Heart left ventricle (tissue), 16 donors: ENCODE data around the gene DRC3. TPM values are rescaled to one million over a fixed set of nuclear protein-coding genes. Genes with fewer than 3 reads are reported as not detected.

Experiments used
- ATAC-seq, 4 donors: fragments of 200-7000 bp; cut with Tn5 transposase; one replicate each; pipeline ENCODE4 v1.9.1; 2020 to 2022; ENCODE audit warnings: moderate library complexity in 4 of 4, mild to moderate bottlenecking in 3 of 4, moderate number of reproducible peaks in 1 of 4
- DNase-seq, 5 donors: peaks; one replicate each; pipeline ENCODE4 v3.0.0-alpha.2; 2020
- H3K27ac ChIP-seq, 12 donors: fragments of 200-600 bp; sonication (generic) in 4 of 12; one replicate each; pipeline versions ENCODE4 v1.5.0 to v1.8.0; 2016 to 2022; ENCODE audit warnings: mild to moderate bottlenecking in 2 of 12
- H3K27me3 ChIP-seq, 9 donors: fragments of 200-600 bp; sonication (generic) in 2 of 9; one replicate each; pipeline versions ENCODE4 v1.5.1 to v1.8.0; 2016 to 2022; ENCODE audit warnings: mild to moderate bottlenecking in 3 of 9
- H3K36me3 ChIP-seq, 9 donors: fragments of 200-600 bp; sonication (generic) in 2 of 9; one replicate each; pipeline versions ENCODE4 v1.5.0 to v1.8.0; 2018 to 2022; ENCODE audit warnings: mild to moderate bottlenecking in 2 of 9
- H3K4me1 ChIP-seq, 12 donors: fragments of 200-600 bp; sonication (generic) in 4 of 12; one replicate each; pipeline versions ENCODE4 v1.5.0 to v1.8.0; 2016 to 2022; ENCODE audit warnings: mild to moderate bottlenecking in 3 of 12
- H3K4me3 ChIP-seq, 12 donors: fragments of 200-600 bp; sonication (generic) in 4 of 12; one replicate each; pipeline versions ENCODE4 v1.5.0 to v1.8.0; 2017 to 2022; ENCODE audit warnings: mild to moderate bottlenecking in 9 of 12, moderate library complexity in 4 of 12
- H3K9me3 ChIP-seq, 12 donors: fragments of 200-600 bp; sonication (generic) in 4 of 12; one replicate each; pipeline versions ENCODE4 v1.5.0 to v1.8.0; 2016 to 2022; ENCODE audit warnings: mild to moderate bottlenecking in 1 of 12
- POLR2A ChIP-seq, 2 donors: fragments of 450-650 bp; IDR thresholded peaks; one replicate each; pipeline ENCODE4 v1.6.1; 2017; ENCODE audit warnings: antibody characterized with exemption in 2 of 2, mild to moderate bottlenecking in 2 of 2, moderate library complexity in 2 of 2
- WGBS, 4 donors: extraction: QIAGEN DNeasy Blood & Tissue Kit in 2 of 4; methylation state at CpG; one replicate each; pipeline versions ENCODE4 v1.1.5 to v1.1.7; 2013 to 2018; 5-methylcytosine and 5-hydroxymethylcytosine counted together
- intact Hi-C, 10 donors: fragments of 100-400 bp; cut with DNase I; formaldehyde crosslinking; loops; one replicate each; pipeline versions ENCODE4 v1.11.1 to v1.14.2; 2022
- polyA plus RNA-seq, 2 donors: library from polyadenylated mRNA; stranded (reverse); fragments of 200-250 nt; gene quantifications; one replicate each; pipeline ENCODE4 v1.2.3, GENCODE V29; 2013
- total RNA-seq, 9 donors: library from RNA; depleted of rRNA in 2 of 9; stranded (reverse); fragments of >200 nt in 2 of 9; fragmentation: NEBNext Ultra II Directional in 3 of 9; extraction: Animal tissue kit (Norgen Biotek cat#: 25700) in 3 of 9; gene quantifications; one replicate each; pipeline versions ENCODE4 v1.1.0 to v1.2.4, GENCODE V29; 2016 to 2023
- TF ChIP-seq, protein P1 (sequence below), 12 donors: fragments of 200-600 bp; sonication (generic) in 4 of 12; IDR thresholded peaks; one replicate each; pipeline versions ENCODE4 v1.5.0 to v1.8.0; 2018 to 2022; ENCODE audit warnings: antibody characterized with exemption in 12 of 12, mild to moderate bottlenecking in 5 of 12
- donor health status: ischemic (EF 13 %, LVEDD 7.1; RV severe dilation, severe dysfunction).
- donor health status: healthy with polysubstance abuse.
- donor health status: DM: no; HTN: yes; CAD: no.
- donor health status: DM: no; HTN: no; CAD: no.
- donor health status: ischemic (EF 25% LVEDD 6.9; RV normal size, moderate dysfunction).
- donor health status: ischemic (EF 25% LVEDD 5.7; RV mildly dilated, moderate dysfunction).
- donor health status: healthy.
- donor health status: DM: yes; HTN: yes; CAD: no.
- donor health status: ischemic (EF 35%, LVEDD 5.7; RV mildly dilated, moderate dysfunction).
- donor health status: nonischemic (EF 11% LVEDD 7.7; RV severe dilation, severe dysfunction).
- donor health status: DM: yes; HTN: yes; CAD: no.
- donor health status: PGD.
- donor health status: ischemic (EF 29% LVEDD 5.4; RV normal size, mild dysfunction).
- donor health status: nonischemic (EF 23%, LVEDD 6.1; RV moderate dilation, normal function).

The DRC3 gene
- total and polyA plus RNA-seq, 11 donors = 0.42 to 3.7 (median 1.00) TPM

DNA sequence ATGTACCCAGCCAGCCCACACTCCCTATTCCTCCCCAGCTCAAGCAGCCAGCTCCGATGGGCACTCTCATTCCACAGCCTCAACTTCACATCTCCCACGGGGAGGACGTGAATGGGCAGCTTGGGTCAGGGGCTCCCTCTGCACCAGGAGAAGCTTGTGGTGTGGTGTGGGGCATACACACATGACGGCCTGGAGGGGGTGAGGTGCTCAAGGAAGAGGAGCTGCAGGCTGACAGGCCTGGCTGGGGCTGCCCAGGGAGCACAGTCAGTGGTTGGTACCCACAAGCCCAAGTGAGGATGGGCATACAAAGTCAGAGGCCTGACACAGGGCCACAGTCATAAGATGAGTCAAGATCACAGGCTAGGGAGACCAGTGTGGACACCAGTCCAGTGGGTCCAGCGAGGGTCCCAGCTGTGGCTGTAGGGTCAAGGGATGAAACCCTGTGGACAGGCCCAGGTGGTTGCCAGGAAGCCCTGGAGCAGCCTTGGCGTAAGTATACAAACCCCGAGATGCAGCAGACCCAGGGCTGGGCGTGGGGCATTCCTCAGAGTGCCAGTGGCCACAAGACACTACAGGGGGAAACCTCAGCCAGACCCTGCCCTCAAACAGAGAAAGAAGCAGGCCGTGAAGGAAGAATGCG is 4.4 kb downstream of the DRC3 start:
- H3K27me3 ChIP-seq = no peaks in the 10 kb centered on the region
- no peak overlapping the region for H3K4me3 ChIP-seq
- no peaks in the 10 kb centered on the region for H3K36me3 ChIP-seq
- H3K9me3 ChIP-seq = no peaks in the 10 kb centered on the region
- WGBS, 4 donors = 87 to 91% (median 89%) methylated on average over 8 to 10 of the region's 10 CpGs
- H3K4me1 ChIP-seq = peaks cover 0 to 19% (median 5%) of the 10 kb centered on the region in 12 donors
- intact Hi-C loops = loop anchor here in 2 of 10 donors (10.0 kb wide), 2 partner anchors 58 to 92 kb away; partner anchors contain the start of genes ATPAF2 (in 1 of the 2) and GID4 (in 1 of the 2)
- H3K27ac ChIP-seq = no peak overlapping the region
- TF ChIP-seq POLR2A (IDR thresholded peaks at IDR 0.05) = no peak
- TF ChIP-seq, protein P1, sequence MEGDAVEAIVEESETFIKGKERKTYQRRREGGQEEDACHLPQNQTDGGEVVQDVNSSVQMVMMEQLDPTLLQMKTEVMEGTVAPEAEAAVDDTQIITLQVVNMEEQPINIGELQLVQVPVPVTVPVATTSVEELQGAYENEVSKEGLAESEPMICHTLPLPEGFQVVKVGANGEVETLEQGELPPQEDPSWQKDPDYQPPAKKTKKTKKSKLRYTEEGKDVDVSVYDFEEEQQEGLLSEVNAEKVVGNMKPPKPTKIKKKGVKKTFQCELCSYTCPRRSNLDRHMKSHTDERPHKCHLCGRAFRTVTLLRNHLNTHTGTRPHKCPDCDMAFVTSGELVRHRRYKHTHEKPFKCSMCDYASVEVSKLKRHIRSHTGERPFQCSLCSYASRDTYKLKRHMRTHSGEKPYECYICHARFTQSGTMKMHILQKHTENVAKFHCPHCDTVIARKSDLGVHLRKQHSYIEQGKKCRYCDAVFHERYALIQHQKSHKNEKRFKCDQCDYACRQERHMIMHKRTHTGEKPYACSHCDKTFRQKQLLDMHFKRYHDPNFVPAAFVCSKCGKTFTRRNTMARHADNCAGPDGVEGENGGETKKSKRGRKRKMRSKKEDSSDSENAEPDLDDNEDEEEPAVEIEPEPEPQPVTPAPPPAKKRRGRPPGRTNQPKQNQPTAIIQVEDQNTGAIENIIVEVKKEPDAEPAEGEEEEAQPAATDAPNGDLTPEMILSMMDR (IDR thresholded peaks at IDR 0.05) = no peak
- DNase-seq = no peak
- no peak for ATAC-seq

DNA sequence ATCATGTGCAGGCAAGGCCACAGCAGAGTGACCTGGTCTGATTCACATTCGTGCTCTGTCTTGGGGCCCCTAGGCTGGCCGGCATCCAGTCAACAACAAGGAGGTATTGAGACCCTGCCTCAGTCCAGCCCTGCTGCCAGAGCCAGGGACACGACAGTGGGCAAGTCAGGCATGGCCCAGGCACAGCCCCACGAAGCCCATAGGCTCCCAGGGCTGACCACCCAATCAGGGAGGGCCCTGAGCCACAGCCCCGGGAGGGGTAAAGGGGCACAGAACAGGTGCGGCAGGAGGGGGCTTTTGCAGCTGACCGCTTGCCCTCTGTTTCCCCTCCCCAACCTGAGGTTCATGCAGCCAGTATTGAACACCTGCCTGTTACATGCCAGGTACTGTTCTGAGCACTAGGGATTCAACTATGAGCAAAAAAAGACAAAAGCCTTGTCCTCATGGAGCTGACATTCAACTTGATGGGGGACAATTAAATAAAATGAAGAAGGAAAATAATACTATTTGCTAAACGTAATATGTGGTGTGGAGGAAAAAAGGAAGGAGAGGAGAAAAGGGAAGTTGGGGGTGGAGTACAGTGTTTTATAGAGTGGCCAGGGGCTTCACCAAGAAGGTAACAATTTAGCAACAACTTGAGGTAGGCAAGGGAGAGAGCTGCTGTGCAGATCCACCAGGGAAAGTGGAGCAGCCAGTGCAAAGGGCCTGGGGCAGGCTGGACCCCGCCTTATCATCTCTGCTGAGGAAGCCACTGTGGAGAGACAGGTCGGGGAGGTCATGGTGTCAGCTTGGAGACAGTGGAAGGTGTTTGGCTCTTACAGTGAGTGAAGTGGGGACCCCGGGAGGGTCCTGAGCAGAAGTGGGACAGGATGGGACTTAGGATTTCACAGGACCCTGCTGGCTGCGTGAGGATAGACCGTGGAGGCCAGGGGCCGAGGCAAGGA is 6.1 kb downstream of the DRC3 start:
- 87 to 92% (median 89%) methylated on average over 13 to 14 of the region's 14 CpGs for WGBS, 4 donors
- Histone ChIP-seq H3K27ac (no peak overlapping the region), H3K9me3 (no peaks in the 10 kb centered on the region), H3K4me3 (no peak overlapping the region), H3K36me3 (no peaks in the 10 kb centered on the region), H3K27me3 (no peaks in the 10 kb centered on the region), H3K4me1 (peaks cover 0 to 10% (median 0%) of the 10 kb centered on the region in 12 donors)
- TF ChIP-seq, protein P1 (IDR thresholded peaks at IDR 0.05) = no peak
- TF ChIP-seq POLR2A (IDR thresholded peaks at IDR 0.05) = no peak
- intact Hi-C loops = loop anchor here in 2 of 10 donors (10.0 kb wide), 2 partner anchors 56 to 94 kb away; partner anchors contain the start of genes ATPAF2 (in 1 of the 2) and GID4 (in 1 of the 2)
- DNase-seq (no peak), ATAC-seq (no peak)

DNA sequence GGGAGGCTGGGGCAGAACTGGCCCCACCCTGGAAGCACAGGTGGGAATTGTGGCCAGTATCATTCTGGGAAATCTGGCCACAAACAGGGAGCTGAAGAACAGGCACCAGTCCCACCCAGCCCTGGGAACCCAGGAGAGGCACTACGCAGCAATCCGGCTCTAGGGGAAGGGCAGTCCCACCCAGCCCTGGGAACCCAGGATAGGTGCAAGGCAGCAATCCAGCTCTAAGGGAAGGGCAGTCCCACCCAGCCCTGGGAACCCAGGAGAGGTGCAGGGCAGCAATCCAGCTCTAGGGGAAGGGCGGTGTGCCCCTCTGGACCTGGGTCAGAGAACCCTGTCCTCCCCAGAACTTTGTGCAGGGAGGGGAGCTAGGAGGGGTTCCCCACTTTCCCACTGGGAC is 7.1 kb downstream of the DRC3 start:
- Histone ChIP-seq H3K27ac (no peak overlapping the region), H3K36me3 (no peaks in the 10 kb centered on the region), H3K9me3 (no peaks in the 10 kb centered on the region), H3K4me3 (no peak overlapping the region), H3K27me3 (no peaks in the 10 kb centered on the region), H3K4me1 (peaks cover 0 to 10% (median 0%) of the 10 kb centered on the region in 12 donors)
- ATAC-seq (no peak), DNase-seq (no peak)
- TF ChIP-seq, protein P1 (IDR thresholded peaks at IDR 0.05) = no peak
- no peak for TF ChIP-seq POLR2A (IDR thresholded peaks at IDR 0.05)
- intact Hi-C loops = loop anchor here in 2 of 10 donors (10.0 kb wide), 2 partner anchors 55 to 95 kb away; partner anchors contain the start of genes ATPAF2 (in 1 of the 2) and GID4 (in 1 of the 2)
- WGBS, 4 donors = 79 to 100% (median 96%) methylated on average over 1 to 3 of the region's 3 CpGs

DNA sequence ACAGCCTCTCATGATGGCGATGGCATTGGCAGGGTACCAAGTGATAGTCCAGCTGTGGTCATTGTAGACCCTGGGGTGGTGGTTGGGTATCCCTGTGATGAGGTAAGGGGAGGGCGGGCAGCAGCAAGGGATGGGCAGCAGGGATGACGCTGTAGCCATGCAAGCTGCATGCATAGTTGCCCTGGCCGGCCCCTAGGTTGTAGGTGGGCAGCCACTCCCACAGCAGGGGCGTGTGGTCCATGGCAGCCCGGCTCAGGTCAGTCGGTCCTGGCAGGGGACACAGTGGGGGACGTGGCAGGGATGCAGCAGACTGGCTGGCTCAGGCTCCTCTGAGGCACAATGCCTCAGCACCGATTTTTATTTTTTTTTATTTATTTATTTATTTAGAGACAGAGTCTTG is 8.7 kb downstream of the DRC3 start:
- 78 to 89% (median 84%) methylated on average over 9 of the region's 9 CpGs for WGBS, 4 donors
- ATAC-seq (no peak), DNase-seq (no peak)
- H3K4me1 ChIP-seq = peaks cover 0 to 5% (median 0%) of the 10 kb centered on the region in 12 donors
- H3K36me3 ChIP-seq = no peaks in the 10 kb centered on the region
- H3K27me3 ChIP-seq = no peaks in the 10 kb centered on the region
- no peaks in the 10 kb centered on the region for H3K9me3 ChIP-seq
- H3K27ac ChIP-seq = no peak overlapping the region
- intact Hi-C loops = no loop called here
- H3K4me3 ChIP-seq = no peak overlapping the region
- TF ChIP-seq, protein P1 (IDR thresholded peaks at IDR 0.05) = no peak
- no peak for TF ChIP-seq POLR2A (IDR thresholded peaks at IDR 0.05)
